Measurements from ENCODE around the gene ARVCF.

DNA sequence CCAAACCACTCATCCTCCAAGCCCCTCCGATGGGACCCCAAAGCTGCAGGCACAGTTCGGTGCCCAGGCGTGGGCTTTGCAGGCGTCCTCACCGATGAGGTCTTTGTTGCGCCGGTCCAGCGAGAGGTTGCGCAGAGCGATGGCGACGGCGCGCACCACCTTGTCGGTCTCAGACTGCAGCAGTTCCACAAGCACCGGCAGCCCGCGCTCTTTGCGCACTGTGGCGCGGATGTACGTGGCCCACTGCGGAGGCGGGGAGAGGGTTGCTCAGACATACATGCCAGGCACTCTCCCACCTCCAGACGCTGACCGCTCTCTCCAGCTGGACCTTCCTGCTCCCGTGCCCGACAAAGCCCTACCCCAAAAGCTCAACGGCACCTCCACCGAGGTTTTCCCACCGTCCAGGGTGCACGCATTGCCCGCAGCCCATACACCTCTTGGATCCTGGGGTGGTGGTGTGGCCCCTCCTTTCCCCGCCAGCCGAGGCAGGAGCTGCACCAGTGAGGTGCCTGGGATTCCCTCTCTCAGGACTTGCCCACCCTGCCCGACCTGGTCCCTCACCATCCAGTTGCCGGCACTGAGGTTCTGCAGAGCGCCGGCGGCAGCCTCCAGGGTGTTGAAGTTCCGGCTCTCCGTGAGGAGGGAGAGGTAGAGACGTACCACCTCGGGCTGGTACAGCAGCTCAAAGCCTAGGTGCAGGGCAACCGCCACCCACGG is 42.9 kb downstream of the ARVCF start:
- TF ChIP-seq ZKSCAN1 (IDR thresholded peaks at IDR 0.05; ENCODE audit: low read depth, low read length) (no peak), ARNT (IDR thresholded peaks at IDR 0.05) (no peak)

All from K562 (cell line).